GM12874 (cell line): Measurements from ENCODE around the gene IL1R1.

Experiments
- TF ChIP-seq, protein P1 (sequence below): IDR thresholded peaks from 2 replicates; pipeline ENCODE4 v1.5.1; 2011; ENCODE audit warnings: low read depth, mild to moderate bottlenecking, control low read depth, low read length, moderate library complexity; ENCODE audit not compliant: insufficient read depth

Gene IL1R1

GRCh38 chr2:102191501-102191900 is 49.0 kb downstream of the IL1R1 start:
- TF ChIP-seq, protein P1, sequence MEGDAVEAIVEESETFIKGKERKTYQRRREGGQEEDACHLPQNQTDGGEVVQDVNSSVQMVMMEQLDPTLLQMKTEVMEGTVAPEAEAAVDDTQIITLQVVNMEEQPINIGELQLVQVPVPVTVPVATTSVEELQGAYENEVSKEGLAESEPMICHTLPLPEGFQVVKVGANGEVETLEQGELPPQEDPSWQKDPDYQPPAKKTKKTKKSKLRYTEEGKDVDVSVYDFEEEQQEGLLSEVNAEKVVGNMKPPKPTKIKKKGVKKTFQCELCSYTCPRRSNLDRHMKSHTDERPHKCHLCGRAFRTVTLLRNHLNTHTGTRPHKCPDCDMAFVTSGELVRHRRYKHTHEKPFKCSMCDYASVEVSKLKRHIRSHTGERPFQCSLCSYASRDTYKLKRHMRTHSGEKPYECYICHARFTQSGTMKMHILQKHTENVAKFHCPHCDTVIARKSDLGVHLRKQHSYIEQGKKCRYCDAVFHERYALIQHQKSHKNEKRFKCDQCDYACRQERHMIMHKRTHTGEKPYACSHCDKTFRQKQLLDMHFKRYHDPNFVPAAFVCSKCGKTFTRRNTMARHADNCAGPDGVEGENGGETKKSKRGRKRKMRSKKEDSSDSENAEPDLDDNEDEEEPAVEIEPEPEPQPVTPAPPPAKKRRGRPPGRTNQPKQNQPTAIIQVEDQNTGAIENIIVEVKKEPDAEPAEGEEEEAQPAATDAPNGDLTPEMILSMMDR = no peak

DNA sequence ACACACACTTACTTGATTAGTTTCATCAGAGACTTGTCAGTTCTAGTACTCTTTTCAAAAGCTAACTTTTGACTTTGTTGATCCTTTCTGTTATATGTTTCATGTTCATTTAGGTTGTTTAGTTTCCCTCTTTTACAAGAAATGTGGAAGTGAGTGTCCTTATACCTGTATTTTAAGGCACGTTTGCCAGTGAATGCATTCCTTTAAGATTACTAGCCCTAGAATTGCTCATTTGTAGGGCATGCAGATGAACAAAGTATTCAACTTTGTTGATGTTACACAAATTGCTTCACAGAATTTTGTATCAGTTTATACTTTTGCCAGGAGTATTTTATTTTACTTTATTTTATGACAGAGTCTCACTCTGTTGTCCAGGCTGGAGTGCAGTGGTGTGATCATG is 50.5 kb downstream of the IL1R1 start:
- TF ChIP-seq, protein P1 = no peak

DNA sequence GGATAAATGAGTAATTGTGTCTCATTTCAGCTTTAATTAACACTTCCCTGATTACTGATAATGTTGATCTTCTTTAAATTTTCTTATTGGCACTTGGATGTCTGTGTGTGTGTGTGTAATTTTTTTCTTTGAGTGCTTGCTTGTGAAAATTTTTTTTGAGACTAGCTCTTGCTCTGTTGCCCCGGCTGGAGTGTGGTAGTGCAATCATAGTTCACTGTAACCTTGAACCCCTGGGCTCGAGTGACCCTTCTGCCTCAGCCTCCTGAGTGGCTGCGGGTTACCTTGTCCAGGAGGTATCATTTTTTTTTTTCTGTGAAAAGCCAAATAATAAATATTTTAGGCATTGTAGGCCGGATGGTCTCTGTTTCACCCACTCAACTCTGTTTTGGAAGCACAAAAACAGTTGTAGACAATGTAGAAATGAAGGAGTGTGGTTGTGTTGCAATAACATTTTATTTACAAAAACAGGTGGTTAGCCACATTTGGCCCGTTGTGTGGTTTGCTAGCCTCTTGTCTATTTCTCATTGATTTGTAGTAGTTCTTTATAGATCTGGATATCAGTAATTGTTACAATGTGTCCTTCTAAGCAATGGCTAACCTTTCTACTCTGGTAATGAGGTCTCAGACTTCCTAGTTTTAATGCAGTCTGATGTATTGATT is 52.2 kb downstream of the IL1R1 start:
- TF ChIP-seq, protein P1 = no peak

- TF ChIP-seq, protein P1 = no peak
Measured at GRCh38 chr2:102197389-102198137, 55.0 kb downstream of the IL1R1 start.

- TF ChIP-seq, protein P1 = no peak
Measured at GRCh38 chr2:102200539-102200938, 58.0 kb downstream of the IL1R1 start.

- TF ChIP-seq, protein P1 = no peak
Measured at GRCh38 chr2:102204638-102205037, 62.1 kb downstream of the IL1R1 start.

- TF ChIP-seq, protein P1 = no peak
Measured at GRCh38 chr2:102206666-102207341, 64.3 kb downstream of the IL1R1 start.
